GM21381 (cell line): ENCODE data around the gene SNCAIP.
"Not testable (repeated sequence)": the region's sequence is repeated elsewhere in the genome, so short reads cannot be mapped to it uniquely, and the experiment has no call there.

ENCODE experiments used
- ATAC-seq: cut with Tn5 transposase; IDR thresholded peaks from one replicate; pipeline ENCODE4 v1.9.1; 2021; ENCODE audit warnings: mild to moderate bottlenecking, moderate library complexity; ENCODE audit not compliant: unreplicated experiment

Gene SNCAIP

DNA sequence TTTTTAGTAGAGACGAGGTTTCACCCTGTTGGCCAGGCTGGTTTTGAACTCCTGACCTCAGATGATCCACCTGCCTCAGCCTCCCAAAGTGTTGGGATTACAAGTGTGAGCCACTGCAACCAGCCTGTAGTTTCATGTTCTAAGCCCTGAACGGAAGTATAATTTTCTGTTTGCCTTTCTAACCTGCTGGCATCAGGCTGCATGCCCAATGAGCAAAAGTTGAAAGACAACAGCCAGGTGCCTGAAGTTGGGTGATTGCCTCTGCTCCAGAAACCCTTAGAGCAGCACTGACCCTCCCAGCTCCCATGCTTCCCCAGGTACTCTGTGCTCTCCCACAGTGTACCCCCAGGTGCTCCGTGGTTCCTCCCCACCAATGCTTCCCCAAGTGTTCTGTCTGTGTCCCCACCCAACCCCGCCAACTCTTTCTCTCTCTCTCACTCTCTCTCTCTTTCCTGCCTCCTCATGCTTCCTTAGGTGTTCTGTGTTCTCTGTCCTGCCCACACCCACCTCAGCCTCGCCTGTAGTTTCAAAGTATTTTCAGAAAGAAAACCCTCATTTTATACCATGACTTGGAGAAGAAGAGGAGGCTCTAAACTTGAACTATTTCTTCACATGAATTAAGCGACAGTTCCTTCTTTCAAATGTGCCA lies 145.3 kb downstream of the SNCAIP start:
- ATAC-seq = no peak

DNA sequence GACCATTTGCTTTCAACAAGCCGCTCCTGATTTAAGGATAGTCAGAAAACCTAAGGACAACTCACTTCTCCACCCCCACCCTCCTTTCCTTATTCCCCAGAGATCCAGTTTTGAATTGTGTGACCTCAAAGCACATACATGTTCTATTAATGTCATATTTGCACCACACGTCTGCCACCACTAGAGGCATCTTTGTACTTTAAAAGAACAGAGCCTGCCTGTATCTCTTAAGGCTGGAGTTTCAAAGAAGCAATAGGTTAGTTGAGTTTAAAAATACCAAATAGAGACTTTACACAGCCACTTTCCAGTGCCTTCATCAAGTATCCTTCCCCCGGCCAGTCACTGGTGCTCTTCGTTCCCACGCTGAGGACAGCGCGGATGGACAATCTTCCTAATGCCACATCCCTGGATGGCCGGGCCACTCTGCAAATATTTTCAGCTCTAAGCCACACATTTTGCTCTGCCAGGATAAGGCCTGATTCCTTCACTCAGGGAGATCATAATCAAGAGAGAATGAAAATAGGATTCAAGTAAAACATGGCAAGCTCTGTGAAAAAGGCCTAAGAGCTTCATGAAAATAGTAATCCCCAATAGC lies 146.3 kb downstream of the SNCAIP start:
- ATAC-seq = peak; percentile 65

DNA sequence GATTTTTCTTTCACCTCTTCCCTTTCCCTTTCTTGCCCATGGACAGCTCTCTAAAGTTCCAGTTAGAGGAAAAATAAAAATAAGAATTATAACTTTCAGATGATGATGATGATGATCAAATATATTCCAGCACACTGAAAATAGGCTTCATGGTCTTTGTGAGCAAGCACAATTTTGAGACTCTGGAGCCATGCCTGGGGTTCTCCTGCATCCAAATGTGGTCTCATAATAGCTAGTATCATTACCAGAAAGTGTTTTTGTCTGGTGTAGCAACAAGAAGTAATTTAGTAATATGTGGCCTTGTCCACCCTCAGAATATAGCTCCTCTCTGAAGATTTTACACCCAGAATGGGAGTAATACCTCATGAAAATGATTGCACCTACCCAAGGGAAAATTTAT lies 150.4 kb downstream of the SNCAIP start:
- no peak for ATAC-seq

DNA sequence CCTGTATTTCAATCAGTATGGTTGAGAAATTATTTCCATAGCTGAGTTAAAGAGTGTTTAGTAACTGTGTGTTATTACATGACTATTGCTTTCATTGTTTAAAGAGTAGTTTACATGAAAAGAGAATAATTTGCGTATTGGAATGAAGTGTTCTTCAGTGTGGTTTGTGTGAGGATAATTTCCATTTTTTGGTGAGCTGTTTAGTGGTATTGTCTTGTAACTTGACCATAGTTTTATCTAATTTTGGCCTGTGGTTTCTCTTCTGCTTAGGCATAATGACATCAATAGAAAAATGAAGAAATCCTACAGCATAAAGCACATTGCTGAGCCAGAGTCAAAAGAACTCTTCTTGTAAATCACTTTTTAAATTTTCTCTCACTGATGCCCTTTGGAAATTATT lies 151.2 kb downstream of the SNCAIP start:
- no peak for ATAC-seq

DNA sequence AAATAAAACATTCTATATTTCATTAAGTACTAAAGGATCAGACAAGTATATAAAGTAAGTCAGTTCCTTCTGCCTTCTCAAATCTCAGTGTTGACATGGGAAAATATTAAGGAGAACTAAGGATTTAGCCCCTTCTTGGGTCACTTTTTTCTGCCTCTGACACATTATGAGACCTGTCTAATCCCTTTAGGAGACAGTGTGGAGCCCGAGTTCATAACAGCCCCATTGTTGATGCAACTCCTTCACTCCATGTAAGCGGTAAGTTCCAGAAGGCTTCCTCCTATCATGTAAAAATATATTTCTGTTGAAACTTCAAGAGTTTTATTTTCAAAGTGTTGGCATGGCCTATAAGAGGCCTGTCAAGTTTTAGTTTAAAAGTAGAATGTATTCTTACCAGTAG lies 152.2 kb downstream of the SNCAIP start:
- no peak for ATAC-seq

DNA sequence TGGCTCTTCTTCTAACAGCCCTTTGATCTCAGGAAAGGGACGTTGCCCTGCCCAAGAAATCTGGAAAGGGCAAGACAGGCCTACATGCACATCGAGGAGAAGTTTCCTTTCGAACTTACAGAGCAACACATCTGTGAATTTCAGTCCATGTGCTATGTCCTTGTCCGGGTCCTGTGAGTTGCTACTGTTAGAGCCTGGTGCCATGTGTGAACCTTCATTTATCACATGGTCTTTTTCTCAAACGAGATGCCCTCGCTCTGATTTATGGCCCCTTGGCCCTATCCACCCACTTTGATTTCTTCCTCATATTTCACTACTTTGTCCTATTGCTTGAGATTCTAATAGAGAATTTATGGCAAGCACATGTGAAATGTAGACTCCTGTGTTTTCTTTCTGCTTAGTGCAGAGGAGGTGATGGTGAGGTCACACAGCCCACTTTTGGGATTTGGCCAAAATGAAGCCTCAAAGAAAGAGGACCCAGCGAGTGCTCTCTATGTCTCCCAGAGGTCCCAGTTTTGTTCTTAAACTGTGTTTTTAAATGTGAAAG lies 153.1 kb downstream of the SNCAIP start:
- no peak for ATAC-seq

DNA sequence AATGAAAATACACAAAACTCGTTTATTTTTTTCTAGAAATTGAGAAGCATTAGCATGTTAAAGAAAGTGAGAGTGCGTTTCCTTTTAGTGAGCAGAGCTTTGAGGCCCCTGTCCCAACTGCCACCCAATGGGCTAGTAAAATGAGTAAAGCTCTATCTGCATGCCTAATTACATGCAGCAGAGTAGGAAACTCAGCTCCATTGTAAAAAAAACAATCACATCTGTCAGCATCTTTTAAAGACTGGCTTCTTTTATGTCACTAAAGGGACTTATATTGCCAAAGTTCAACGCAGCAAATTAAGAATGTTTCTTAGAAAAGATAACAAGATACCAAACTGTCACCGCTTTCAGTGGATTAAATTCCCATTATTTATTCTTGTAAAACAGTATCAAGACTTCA lies 154.0 kb downstream of the SNCAIP start:
- ATAC-seq = no peak

DNA sequence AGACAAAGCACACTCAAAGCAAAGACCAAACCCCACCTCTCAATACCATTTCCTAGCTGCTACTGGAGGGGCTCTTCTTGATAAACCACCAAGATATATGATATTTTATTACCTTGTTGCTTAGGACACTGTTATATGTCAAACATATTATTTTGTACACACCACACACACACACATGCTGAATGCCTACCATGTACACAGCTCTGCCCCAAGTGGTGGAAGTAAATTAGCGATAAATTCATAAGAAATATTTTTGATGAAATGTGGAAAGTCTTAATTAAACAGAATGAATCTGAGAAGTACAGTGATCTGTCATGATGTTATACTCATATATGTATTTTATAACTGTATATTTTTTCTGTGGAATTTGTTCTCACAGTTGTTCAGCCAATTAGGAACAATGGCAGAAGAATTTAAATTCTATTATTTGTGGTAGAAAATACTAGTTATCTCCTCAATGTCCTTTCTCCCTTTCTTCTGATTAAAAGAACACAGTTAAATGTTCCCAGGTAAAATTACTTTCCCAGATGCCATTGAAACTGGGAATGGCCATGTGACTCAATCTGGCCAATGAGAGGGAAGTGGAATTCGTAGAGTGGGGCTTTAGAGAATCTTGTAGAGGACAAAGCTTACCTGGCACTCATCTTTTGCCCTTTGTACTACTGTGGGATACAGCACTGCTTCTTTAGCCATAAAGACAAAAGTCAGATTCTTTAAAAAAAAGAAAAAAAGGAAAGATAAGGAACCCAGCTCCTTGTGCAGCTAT lies 156.5 kb downstream of the SNCAIP start:
- no peak for ATAC-seq

DNA sequence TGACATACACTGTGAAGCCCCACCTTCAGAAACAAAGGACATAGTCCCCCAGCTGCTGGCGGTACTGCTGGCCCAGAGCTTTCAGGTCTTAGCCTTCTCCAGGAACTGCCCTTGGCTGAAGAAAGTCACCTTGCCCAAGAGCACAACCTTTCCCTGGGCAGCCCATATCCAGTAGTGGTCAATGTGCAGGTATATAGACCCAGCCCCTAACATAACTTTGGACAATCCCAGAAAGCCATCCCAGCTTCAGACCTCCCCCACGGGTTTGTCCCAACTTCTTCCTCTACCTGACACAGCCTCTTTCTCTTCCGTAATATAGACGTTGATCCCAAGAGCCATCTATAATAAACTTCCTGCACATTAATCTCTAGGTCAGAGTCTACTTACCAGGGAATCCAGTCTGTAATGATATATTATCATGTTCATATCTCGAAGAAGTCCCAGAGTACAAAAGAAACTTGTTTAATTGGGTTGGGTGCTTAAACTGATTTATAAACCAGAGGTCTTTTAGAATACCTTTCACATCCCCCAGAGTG lies 157.4 kb downstream of the SNCAIP start:
- no peak for ATAC-seq

DNA sequence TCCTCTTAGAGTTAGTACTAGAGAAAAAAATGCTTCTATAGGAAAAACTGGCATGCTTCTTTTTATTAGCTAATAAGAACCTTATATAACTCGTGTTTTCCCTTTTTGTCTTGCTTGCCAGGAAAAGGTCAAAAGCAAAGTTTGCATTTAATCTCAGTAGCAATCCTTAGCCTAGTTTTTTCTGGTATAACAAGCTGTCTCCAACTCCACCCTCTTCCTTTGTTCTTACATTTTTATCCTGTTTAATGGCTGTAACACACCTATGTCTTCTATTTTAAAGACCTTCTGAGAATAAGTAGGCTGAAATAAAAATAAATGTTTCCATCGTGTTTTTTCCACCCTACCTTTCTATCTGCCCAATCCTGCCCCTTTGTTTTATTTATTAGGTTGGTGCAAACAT lies 158.3 kb downstream of the SNCAIP start:
- no peak for ATAC-seq

DNA sequence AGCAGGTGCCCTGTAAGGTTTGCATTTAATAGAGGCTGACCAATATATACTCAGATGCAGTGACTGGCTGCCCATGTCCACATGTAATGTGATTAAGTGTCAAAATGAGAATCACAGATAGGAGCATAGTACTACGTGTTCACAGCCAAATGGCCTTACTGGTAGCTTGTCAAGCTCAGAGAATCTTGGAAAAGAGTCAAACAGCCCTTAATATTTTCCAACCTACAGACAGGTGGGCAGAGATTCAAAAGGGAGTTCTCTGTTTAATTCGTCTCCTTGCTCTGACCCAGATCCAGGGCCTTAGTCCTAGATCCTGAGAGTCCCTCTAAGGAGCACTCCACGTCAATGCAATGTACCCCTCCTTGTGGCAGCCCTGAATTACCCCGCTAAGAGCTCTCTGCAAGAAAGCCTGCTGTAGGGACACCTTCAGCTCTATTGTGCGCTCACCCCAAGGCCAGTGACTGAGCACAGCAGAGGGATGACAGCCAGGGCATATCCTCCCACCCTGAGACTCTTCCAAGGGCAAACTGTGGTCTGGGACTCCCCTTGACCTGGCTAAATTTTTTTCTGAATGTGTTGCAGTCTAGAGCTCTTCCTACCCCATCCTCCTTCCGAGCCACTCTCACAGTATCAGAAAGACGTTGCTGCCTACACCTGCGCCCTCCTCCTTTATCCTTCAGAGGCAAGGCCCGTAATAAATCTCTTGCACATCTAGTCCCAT lies 159.2 kb downstream of the SNCAIP start:
- ATAC-seq = no peak

DNA sequence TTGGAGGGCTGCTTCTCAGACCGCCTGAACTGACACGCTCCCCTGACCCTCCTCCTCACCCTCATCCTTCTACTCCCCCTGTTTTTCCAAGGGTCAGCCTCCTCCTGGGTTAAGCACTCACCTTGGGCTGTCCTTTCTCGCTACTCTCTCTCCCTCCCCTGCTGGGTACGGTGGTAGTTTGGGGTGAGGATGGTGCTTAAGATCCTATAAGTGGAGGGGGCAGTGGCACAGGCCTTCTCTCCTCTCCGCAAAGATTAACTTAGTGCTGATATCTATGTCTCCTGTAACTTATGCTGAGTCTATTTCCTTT lies 159.7 kb downstream of the SNCAIP start:
- ATAC-seq = no peak

DNA sequence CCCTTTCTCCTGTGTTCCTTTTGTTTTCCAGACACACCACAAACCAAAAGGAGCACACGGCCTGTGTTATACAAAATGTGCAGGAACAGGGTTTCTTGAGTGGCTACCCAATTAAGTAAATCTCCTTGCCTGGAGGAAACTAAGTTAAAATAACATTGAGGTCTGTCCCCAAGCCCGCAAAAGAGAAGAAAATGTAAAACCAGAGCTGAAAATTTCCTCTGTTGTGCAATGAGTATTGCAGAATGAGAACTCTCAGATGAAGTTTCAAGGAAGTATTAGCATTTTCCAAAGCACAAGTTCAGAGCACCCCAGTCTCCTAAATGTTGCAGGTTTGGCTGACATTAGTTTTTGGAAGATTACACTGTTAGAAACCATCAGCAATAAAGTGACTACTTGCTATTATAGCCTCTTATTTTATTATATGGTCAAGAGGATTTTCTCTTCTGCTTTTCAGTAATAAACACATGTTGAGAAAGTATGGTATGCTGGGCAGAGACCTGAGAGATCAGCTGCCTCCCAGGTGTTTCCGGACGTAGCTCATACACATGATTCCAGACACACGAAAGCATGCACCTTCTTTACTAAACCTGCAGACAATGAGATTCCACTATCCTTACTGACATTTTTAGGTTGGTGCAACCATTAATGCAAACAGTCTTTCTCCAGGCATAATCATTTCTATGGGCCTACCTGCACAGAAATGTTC lies 161.3 kb downstream of the SNCAIP start:
- no peak for ATAC-seq

DNA sequence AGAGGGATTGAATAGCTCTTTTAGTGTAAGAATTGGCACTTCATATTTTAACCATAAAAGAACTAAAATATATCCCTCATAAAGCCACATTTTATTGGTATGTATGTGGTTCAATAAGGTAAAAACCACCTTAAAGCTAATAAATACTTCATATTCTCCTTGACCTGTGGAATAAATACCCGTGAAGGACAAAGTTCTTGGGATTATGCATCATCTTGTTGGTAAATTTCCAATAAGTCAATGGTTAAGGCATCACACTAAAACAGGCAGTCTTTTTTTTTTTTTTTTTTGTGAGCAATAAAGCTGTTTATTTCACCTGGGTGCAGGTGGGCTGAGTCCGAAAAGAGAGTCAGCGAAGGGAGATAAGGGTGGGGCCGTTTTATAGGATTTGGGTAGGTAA lies 161.9 kb downstream of the SNCAIP start:
- ATAC-seq = no peak

DNA sequence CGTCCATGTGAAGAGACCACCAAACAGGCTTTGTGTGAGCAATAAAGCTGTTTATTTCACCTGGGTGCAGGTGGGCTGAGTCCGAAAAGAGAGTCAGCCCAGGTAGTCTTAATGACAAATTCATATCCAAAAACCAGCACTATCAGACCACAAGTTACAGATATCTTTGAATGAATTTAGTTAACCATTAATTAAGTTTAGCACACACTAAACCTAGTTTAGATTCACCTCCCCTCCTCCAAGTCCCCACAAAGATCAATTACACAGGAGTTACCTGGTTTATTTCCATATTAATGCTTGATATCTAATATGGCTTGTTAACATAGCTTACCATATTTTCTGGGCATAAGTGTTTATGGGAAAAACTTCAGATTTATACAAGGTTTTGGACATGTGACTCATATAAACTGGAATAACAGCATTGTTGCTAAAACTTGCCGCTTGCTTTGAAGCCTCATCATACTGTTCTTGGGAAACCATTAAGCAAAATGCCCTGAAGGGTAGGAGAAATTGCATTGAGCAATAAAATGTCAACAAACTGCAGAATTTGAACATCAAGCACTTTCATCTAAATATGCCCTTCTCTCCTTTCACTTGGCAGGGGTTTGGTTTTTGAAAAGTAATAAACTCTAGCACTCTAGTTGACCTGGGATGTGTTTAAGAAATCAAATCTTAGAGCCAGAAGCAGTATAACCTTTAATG lies 166.9 kb downstream of the SNCAIP start:
- ATAC-seq = no peak

DNA sequence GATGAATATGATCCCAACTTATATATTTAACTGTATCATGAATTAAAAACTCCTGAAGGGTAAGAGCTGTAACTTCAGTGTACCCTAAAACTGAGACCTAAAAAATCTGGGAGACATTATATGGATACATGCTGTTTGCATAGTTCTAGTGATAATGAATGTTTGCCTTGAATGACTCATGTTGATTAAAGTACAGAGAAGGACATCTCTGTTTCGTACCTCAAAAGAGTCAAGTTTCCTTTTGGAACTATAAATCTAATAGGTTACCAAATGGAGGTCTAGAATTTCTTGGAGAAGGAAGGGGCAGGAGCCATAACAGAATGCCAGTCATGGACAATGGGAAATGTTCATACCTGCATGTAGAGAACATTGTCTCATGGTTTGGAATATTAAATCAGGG lies 168.1 kb downstream of the SNCAIP start:
- no peak for ATAC-seq

DNA sequence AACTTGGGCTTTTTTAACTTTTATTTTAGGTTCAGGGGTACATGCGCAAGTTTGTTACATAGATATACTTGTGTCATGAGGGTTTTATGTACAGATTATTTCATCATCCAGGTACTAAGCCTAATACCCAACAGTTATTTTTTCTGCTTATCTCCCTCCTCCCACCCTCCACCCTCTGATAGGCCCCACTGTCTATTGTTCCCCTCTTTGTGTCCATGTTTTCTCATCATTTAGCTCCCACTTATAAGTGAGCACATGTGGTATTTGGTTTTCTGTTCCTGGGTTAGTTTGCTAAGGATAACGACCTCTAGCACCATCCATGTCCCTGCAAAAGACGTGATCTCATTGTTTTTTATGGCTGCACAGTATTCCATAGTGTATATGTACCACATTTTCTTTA lies 172.1 kb downstream of the SNCAIP start:
- ATAC-seq = no peak

DNA sequence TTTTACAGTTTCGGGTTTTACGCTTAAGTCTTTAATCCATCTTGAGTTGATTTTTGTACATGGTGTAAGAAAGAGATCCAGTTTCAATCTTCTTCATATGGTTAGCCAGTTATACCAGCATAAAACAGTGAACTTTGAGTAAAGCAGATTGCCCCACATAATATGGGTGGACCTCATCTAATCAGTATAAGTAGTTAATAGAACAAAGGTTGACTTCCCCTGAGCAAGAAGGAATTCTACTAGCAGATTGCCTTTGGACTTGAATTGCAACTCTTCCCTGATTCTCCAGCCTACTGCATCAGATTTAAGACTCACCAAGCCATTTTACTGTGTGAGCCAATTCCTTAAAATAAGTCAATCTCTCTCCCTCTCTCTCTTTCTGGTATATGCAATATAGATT lies 173.2 kb downstream of the SNCAIP start:
- ATAC-seq = no peak

DNA sequence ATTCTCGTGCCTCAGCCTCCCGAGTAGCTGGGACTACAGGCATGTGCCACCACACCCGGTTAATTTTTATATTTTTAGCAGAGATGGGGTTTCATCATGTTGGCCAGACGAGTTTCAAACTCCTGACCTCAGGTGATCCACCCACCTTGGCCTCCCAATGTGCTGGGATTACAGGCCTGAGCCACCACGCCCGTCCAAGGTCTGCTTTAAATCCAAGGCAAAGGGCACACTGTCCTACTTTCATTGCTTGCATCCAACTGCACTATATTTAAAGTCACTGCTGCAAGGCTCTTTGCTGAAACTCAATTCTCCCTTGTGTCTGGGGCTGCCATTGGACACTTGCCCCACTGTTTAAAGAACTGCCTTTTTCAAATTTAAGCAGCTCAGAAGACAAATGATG lies 174.6 kb downstream of the SNCAIP start:
- ATAC-seq = not testable (repeated sequence)

DNA sequence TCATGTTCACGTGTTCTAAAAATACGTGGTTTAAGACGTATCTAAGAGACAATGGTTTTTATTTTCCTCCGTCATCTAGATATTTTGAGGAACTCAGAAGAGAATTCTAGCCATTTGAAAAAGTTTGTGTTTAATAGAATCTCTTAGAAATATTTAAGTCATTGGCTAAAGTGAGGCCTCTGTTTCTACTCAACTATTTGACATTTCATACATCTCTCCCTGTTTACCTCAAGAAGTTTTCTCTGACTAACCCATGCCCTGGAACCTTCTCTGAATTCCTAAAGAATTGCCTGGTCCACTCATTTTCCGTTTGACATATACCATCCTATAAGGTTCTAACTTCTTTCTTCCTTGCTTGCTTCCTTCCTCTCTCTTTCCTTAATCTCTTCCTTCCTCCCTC lies 178.7 kb downstream of the SNCAIP start:
- no peak for ATAC-seq
